Cardiac muscle cell (in vitro differentiated cells and primary cell): ENCODE results near the gene RENBP. TPM values are rescaled to one million over a fixed set of nuclear protein-coding genes. Genes with fewer than 3 reads are reported as not detected.

ENCODE experiments used
- DNase-seq, 2 donors: peaks; one replicate each; pipeline versions ENCODE4 v3.0.0 to v3.0.0-alpha.2; 2010 to 2017; ENCODE audit warnings: low read depth in 1 of 2, low spot score in 1 of 2
- H3K27ac ChIP-seq: fragments of 200-600 bp; sonication (generic); 2 replicates; pipeline ENCODE4 v1.5.1; 2016
- H3K27me3 ChIP-seq: fragments of 200-600 bp; sonication (generic); 2 replicates; pipeline ENCODE4 v1.6.0; 2016; ENCODE audit warnings: control low read depth
- H3K36me3 ChIP-seq: fragments of 200-600 bp; sonication (generic); 2 replicates; pipeline ENCODE4 v1.5.1; 2016; ENCODE audit warnings: control low read depth
- H3K4me1 ChIP-seq: fragments of 200-600 bp; sonication (generic); 2 replicates; pipeline ENCODE4 v1.8.1; 2017; ENCODE audit warnings: low read depth, mild to moderate bottlenecking, mixed run types
- H3K4me3 ChIP-seq: fragments of 200-600 bp; sonication (generic); 2 replicates; pipeline ENCODE4 v1.5.1; 2016; ENCODE audit warnings: mild to moderate bottlenecking
- H3K9me3 ChIP-seq: fragments of 200-600 bp; sonication (generic); 2 replicates; pipeline ENCODE4 v1.5.1; 2017; ENCODE audit warnings: low read depth, mild to moderate bottlenecking, control low read depth
- CTCF ChIP-seq: IDR thresholded peaks from 2 replicates; pipeline ENCODE4 v1.5.1; 2012; ENCODE audit warnings: low read depth, mild to moderate bottlenecking, low read length
- polyA plus RNA-seq: library from polyadenylated mRNA; unstranded; fragments of >200 nt; fragmentation: Nextera tagmentation; extraction: Ambion mirVana; gene quantifications from 2 replicates; pipeline ENCODE4 v1.2.1, GENCODE V29; 2016
- total RNA-seq: library from RNA; depleted of rRNA; stranded (reverse); fragments of >200 nt; gene quantifications from 2 replicates; pipeline ENCODE4 v1.2.3, GENCODE V29; 2016

The RENBP gene
- total and polyA plus RNA-seq, 2 experiments from 2014 or later, result 7.4 to 12.4 TPM

GRCh38 chrX:153921511-153922446, 22.7 kb downstream of the RENBP start:
- Histone ChIP-seq H3K4me1 (peaks cover 9% of the 10 kb centered on the region), H3K27ac (no peak overlapping the region), H3K27me3 (no peaks in the 10 kb centered on the region), H3K36me3 (no peaks in the 10 kb centered on the region), H3K9me3 (no peaks in the 10 kb centered on the region), H3K4me3 (no peak overlapping the region)
- TF ChIP-seq CTCF, result no peak
- no peak for DNase-seq

- no peaks in the 10 kb centered on the region for H3K27me3 ChIP-seq
- no peak overlapping the region for H3K4me3 ChIP-seq
- TF ChIP-seq CTCF, result no peak
- no peaks in the 10 kb centered on the region for H3K36me3 ChIP-seq
- peaks cover 4% of the 10 kb centered on the region for H3K4me1 ChIP-seq
- no peaks in the 10 kb centered on the region for H3K9me3 ChIP-seq
- no peak for DNase-seq
- H3K27ac ChIP-seq, result no peak overlapping the region
Measured at GRCh38 chrX:153921070-153921469, 23.4 kb downstream of the RENBP start.

GRCh38 chrX:153920546-153920945, 23.9 kb downstream of the RENBP start:
- Histone ChIP-seq H3K36me3 (no peaks in the 10 kb centered on the region), H3K27me3 (no peaks in the 10 kb centered on the region), H3K4me1 (peaks cover 2% of the 10 kb centered on the region), H3K27ac (no peak overlapping the region), H3K9me3 (no peaks in the 10 kb centered on the region), H3K4me3 (no peak overlapping the region)
- no peak for TF ChIP-seq CTCF
- DNase-seq, result no peak

- no peaks in the 10 kb centered on the region for H3K4me1 ChIP-seq
- no peak overlapping the region for H3K27ac ChIP-seq
- no peak for DNase-seq
- no peaks in the 10 kb centered on the region for H3K36me3 ChIP-seq
- no peak for TF ChIP-seq CTCF
- H3K27me3 ChIP-seq, result no peaks in the 10 kb centered on the region
- no peak overlapping the region for H3K4me3 ChIP-seq
- H3K9me3 ChIP-seq, result no peaks in the 10 kb centered on the region
Measured at GRCh38 chrX:153919281-153919680, 25.2 kb downstream of the RENBP start.

DNA sequence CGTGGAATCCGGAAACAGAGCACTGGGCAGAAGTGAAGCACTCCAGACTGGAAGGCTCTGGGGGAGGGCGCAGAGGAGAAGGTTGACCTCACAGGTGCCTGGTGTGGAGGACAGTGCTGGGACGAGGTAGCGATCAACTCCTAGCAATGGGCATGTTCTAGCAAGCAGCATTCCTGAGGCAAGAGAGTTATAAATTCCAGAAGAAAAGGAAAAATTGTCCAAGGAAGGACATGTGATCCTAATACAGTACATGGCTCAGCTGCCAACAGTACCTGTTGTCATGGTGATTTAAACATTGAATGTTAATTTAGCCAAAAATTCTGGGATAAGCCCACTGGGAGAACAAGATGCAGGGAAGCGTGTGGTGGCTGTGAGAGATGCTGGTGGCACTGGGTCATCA, 26.6 kb downstream of the RENBP start:
- no peak for DNase-seq
- Histone ChIP-seq H3K4me3 (no peak overlapping the region), H3K27me3 (no peaks in the 10 kb centered on the region), H3K9me3 (no peaks in the 10 kb centered on the region), H3K36me3 (no peaks in the 10 kb centered on the region), H3K4me1 (no peaks in the 10 kb centered on the region), H3K27ac (no peak overlapping the region)
- no peak for TF ChIP-seq CTCF
